ENCODE data around the gene ZNHIT1.
A peak's percentile ranks its signal among the peaks of the same experiment; 100 is the strongest.
"Not testable (repeated sequence)": the region's sequence is repeated elsewhere in the genome, so short reads cannot be mapped to it uniquely, and the experiment has no call there.

Gene ZNHIT1

GRCh38 chr7:101255796-101256195 lies 37.8 kb downstream of the ZNHIT1 start:
- no peak overlapping the region for H3K4me3 ChIP-seq (ENCODE audit: low read length)
- DNase-seq (ENCODE audit: low read depth): no peak
- no peak for TF ChIP-seq CTCF (conservative IDR thresholded peaks at IDR 0.05; ENCODE audit: low read length)

GRCh38 chr7:101258243-101258731 lies 40.3 kb downstream of the ZNHIT1 start:
- DNase-seq (ENCODE audit: low read depth): peak; percentile 46
- TF ChIP-seq CTCF (conservative IDR thresholded peaks at IDR 0.05; ENCODE audit: low read length): no peak
- no peak overlapping the region for H3K4me3 ChIP-seq (ENCODE audit: low read length)

- DNase-seq (ENCODE audit: low read depth); H3K4me3 ChIP-seq (ENCODE audit: low read length): not testable (repeated sequence)
Observed at GRCh38 chr7:101264102-101264706, 46.2 kb downstream of the ZNHIT1 start.

GRCh38 chr7:101265622-101266516 lies 47.9 kb downstream of the ZNHIT1 start:
- no peak for DNase-seq (ENCODE audit: low read depth)
- no peak for TF ChIP-seq CTCF (conservative IDR thresholded peaks at IDR 0.05; ENCODE audit: low read length)
- H3K4me3 ChIP-seq (ENCODE audit: low read length): no peak overlapping the region

- H3K4me3 ChIP-seq (ENCODE audit: low read length): no peak overlapping the region
- no peak for DNase-seq (ENCODE audit: low read depth)
- TF ChIP-seq CTCF (conservative IDR thresholded peaks at IDR 0.05; ENCODE audit: low read length): no peak
Observed at GRCh38 chr7:101269664-101270063, 51.7 kb downstream of the ZNHIT1 start.

- TF ChIP-seq CTCF (conservative IDR thresholded peaks at IDR 0.05; ENCODE audit: low read length): no peak
- no peak overlapping the region for H3K4me3 ChIP-seq (ENCODE audit: low read length)
- DNase-seq (ENCODE audit: low read depth): no peak
Observed at GRCh38 chr7:101271021-101271420, 53.1 kb downstream of the ZNHIT1 start.

GRCh38 chr7:101273206-101273605 lies 55.2 kb downstream of the ZNHIT1 start:
- no peak overlapping the region for H3K4me3 ChIP-seq (ENCODE audit: low read length)
- no peak for TF ChIP-seq CTCF (conservative IDR thresholded peaks at IDR 0.05; ENCODE audit: low read length)

More at GRCh38 chr7:101273206-101273605, 55.2 kb downstream of the ZNHIT1 start:
- DNase-seq (ENCODE audit: low read depth): no peak

All from AG10803 (cell line).